ENCODE data around the gene CCDC192.
A peak's percentile ranks its signal among the peaks of the same experiment; 100 is the strongest.

CCDC192 gene

GRCh38 chr5:127834554-127834953 is 131.4 kb downstream of the CCDC192 start:
- TF ChIP-seq, protein P1, sequence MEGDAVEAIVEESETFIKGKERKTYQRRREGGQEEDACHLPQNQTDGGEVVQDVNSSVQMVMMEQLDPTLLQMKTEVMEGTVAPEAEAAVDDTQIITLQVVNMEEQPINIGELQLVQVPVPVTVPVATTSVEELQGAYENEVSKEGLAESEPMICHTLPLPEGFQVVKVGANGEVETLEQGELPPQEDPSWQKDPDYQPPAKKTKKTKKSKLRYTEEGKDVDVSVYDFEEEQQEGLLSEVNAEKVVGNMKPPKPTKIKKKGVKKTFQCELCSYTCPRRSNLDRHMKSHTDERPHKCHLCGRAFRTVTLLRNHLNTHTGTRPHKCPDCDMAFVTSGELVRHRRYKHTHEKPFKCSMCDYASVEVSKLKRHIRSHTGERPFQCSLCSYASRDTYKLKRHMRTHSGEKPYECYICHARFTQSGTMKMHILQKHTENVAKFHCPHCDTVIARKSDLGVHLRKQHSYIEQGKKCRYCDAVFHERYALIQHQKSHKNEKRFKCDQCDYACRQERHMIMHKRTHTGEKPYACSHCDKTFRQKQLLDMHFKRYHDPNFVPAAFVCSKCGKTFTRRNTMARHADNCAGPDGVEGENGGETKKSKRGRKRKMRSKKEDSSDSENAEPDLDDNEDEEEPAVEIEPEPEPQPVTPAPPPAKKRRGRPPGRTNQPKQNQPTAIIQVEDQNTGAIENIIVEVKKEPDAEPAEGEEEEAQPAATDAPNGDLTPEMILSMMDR (conservative IDR thresholded peaks at IDR 0.05; ENCODE audit: control insufficient read depth, insufficient read depth, low read depth, low read length), result no peak
- H3K4me3 ChIP-seq (ENCODE audit: control insufficient read depth, low read depth, low read length), result no peak overlapping the region
- DNase-seq (ENCODE audit: low read depth), result peak; percentile 8

DNA sequence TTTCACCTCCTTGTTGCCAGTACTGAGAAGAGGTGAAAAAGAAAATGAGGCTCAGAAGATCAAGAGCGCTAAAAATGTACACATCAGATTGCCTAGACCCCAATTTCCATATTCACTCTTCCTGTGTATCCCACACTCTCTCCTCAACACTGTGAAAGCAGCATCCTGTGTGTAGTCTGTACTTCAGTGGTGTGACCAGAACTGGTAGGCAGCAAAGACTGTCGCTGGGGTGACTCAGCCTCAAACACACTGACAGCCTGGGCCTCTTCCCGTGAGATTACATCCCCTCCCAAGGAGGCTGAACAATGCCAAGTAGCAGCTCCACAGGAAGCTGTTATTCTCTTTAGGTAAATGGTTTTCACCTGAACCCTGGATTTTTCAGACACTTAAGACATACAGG is 135.5 kb downstream of the CCDC192 start:
- peak; percentile 48 for DNase-seq (ENCODE audit: low read depth)
- TF ChIP-seq, protein P1 (conservative IDR thresholded peaks at IDR 0.05; ENCODE audit: control insufficient read depth, insufficient read depth, low read depth, low read length), result no peak
- H3K4me3 ChIP-seq (ENCODE audit: control insufficient read depth, low read depth, low read length), result no peak overlapping the region

DNA sequence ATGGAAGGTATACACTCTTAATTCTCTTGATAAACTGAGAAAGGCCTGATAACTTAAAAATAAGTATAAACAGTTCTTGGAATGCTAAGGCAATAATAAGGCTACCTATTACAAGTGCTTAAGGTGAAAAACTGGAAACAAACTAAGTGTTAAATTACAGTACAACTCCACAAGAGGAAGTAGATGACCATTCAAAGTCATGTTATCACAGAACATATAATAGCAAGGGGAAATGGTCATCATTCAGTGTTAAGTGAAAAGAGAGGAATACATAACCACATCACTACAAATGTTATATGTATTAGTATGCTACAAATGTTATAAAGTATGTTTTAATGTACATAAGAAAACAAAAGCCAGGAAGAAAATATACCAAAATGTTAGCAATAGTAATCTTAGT is 135.9 kb downstream of the CCDC192 start:
- no peak overlapping the region for H3K4me3 ChIP-seq (ENCODE audit: control insufficient read depth, low read depth, low read length)
- no peak for DNase-seq (ENCODE audit: low read depth)
- TF ChIP-seq, protein P1 (conservative IDR thresholded peaks at IDR 0.05; ENCODE audit: control insufficient read depth, insufficient read depth, low read depth, low read length), result no peak

DNA sequence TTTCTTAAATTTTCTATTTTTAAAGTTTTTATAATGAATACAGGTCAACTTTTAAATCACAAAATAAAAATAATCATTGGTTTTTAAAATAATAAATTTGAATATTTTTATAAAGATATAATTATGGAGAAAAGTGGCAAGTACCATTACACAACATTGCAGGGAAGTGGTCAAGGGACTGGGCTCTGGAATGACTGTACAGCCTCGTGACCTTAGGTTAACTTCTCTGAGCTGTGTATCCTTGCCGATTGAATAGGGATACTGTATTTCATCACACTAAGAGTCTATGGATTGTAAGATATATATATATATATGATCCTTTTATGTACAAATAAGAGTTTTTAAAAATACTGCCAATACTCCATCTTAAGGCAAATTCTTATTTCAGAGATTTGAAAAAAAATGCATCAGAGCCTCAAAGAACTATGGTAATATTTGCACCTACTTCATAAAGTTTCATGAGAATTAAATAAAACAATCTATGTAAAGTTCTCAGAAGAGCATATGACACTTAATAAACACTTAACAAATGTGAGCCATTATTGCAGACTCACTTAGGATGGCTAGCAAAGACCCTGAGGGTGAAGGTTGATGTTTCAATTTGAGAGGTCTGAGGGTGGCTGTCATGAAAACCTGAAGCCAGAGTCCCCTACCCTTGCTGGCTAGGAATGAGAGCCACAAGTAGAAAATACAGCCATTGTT is 136.5 kb downstream of the CCDC192 start:
- TF ChIP-seq, protein P1 (conservative IDR thresholded peaks at IDR 0.05; ENCODE audit: control insufficient read depth, insufficient read depth, low read depth, low read length), result no peak
- DNase-seq (ENCODE audit: low read depth), result peak; percentile 46
- H3K4me3 ChIP-seq (ENCODE audit: control insufficient read depth, low read depth, low read length), result no peak overlapping the region

DNA sequence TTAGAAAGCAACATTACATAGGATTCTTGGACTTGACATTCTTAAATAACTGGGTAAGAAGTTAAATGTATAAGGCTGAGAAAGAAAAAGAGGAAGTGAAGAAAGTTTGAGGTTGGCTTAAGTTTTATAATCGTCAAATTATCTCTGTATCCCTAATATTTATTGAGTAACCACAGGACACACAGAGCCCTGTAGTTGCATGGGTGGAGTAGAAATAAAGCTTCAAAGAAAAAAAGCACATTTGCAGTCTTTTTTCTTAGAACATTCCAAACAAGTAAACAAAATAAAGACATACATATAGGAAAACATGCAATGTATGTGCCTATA is 137.0 kb downstream of the CCDC192 start:
- TF ChIP-seq, protein P1 (conservative IDR thresholded peaks at IDR 0.05; ENCODE audit: control insufficient read depth, insufficient read depth, low read depth, low read length), result no peak
- no peak for DNase-seq (ENCODE audit: low read depth)
- no peak overlapping the region for H3K4me3 ChIP-seq (ENCODE audit: control insufficient read depth, low read depth, low read length)

GRCh38 chr5:127840809-127841208 is 137.6 kb downstream of the CCDC192 start:
- H3K4me3 ChIP-seq (ENCODE audit: control insufficient read depth, low read depth, low read length), result no peak overlapping the region
- TF ChIP-seq, protein P1 (conservative IDR thresholded peaks at IDR 0.05; ENCODE audit: control insufficient read depth, insufficient read depth, low read depth, low read length), result no peak
- DNase-seq (ENCODE audit: low read depth), result peak; percentile 26

Measured in fibroblast of mammary gland (primary cell).